GM18507 (cell line): ENCODE results near the gene NRIP1.

Experiments
- DNase-seq: peaks from one replicate; pipeline ENCODE4 v3.0.0; 2011; ENCODE audit warnings: low read depth; ENCODE audit not compliant: insufficient read length; ENCODE audit errors: extremely low spot score
- FAIRE-seq: peaks from 2 replicates; lab custom pipeline; 2011; peaks lifted over from hg19 to GRCh38; lab: Jason Lieb, UNC

Gene NRIP1

GRCh38 chr21:15015622-15016471, 49.0 kb downstream of the NRIP1 start:
- DNase-seq (no peak), FAIRE-seq (no peak)

- DNase-seq: no peak
- FAIRE-seq: no peak
These were observed 50.6 kb downstream of the NRIP1 start for GRCh38 chr21:15014221-15014620.

DNA sequence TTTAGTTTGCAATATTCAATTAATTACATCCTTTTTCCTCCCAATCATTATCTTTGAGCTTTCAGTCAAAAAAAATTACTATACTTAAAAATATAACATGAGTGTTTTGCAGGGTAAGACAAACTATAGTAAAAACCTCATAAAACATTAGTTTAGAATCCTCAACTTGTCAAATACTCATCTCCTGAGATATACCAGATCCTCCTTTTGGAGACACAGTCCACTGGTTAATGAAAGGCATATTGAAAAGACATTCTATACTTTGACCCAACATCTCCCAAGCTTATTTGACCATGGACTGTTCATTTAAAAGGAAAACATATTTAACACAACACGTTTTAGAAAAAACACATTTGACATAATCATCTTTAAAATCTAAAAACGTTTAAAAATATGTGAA, 52.8 kb downstream of the NRIP1 start:
- DNase-seq (no peak), FAIRE-seq (no peak)

- FAIRE-seq (no peak), DNase-seq (no peak)
These were observed 54.2 kb downstream of the NRIP1 start for GRCh38 chr21:15010645-15011044.

GRCh38 chr21:15009837-15010363, 54.9 kb downstream of the NRIP1 start:
- FAIRE-seq (no peak), DNase-seq (no peak)

DNA sequence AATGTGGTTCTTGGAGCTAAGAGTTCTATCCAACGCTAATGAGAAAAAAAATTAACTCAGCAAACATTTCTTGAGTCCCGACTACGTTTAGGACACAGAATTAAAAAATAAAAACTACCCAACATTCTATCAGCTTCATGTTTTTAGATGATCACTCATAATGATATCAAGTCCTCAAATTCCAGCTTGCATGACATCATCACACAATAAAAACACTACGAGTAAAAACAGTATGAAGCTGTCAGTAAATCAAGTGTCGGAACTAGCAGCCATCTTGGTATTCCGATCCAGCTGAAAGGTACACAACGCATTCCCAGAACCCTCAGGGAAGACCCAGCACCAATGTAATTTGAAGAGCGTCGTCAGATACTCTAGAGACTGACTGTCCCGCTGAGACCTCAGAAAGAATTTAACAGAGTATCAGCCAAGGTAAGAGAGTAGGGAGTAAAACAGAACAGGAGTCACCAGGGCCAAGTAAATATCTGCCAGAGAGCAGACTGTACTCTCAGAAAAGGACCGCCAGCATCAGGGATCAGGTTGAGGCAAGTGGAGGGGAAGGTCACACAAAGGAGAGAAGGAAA, 57.0 kb downstream of the NRIP1 start:
- DNase-seq: no peak
- FAIRE-seq: no peak

DNA sequence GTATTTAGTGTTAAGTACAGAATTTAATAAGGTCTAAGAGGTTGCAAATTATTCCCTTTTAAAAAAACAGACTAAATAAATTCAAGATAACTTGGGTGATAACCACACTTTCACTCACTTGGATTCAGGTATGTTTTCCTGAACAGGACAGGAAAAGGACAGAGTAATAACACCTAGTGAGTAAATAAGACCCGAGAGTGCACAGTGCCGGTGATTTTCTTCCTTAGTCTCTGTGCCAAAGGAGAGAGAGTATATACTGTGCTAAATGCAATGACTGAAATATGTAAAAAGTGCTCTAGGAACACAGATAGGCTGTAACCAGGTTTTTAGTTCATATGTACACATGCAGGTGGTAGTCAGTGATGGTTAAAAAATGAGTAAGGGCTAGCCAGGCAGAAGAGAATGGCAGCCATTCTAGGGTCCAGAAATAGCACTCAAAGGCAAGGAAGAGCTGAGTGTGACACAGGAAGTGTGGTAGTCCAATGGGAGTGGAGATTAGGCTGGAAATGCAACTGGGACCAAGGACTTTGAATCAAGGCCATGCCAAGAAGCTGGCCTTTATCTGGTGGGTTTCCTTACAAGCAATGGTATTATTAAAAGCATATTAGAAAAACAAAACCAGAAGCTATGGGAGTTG, 58.1 kb downstream of the NRIP1 start:
- FAIRE-seq: no peak
- DNase-seq: no peak

DNA sequence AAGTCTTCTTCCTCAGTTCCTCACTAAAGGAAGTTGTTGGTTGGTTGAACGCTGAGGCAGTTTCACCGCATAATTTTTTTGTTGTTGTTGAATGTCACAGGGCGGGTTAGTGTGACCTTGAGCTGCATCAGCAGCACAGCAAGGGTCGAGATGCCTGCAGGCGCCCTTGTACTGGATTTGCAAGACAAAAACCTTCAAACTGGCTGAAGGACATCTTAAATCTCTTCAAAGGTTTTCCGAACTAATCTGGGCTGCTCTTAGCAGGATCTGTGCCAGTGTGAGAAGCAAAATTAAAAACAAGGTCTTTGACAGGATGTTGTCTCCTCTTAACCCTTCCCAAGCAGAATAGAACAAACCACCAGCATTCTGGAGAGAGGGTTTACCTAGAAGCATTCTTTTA, 59.4 kb downstream of the NRIP1 start:
- DNase-seq: no peak
- FAIRE-seq: no peak

DNA sequence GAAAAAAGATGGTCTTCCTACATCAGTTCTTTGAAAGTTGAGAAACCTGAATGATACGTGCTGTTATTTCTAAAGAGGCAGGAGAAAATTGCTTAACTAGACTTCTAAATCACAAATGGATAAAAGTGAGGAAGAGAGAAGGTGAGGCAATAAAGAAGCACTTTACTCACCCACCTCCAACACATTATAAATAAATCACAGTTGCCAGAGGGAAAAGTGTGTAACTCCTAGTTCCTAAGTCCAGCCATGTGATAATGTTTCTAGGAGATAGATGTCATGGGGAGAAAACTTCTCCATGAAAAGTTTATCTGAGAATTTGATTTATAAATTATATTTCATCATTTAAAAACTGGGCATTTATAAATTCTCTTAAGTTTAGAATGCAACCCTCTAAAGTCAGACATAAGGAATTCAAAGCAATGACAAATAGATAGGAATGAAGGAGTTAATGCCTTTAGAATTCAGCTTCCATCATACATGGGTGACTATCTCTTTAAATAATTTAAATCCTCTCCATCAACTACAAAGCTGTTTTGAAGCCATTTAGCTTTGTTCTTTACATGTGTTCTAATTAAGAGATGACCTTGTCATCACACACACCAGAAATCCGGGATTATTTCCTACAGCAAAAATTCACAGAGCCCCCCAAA, 60.0 kb downstream of the NRIP1 start:
- DNase-seq (no peak), FAIRE-seq (no peak)

GRCh38 chr21:15003463-15004135, 61.2 kb downstream of the NRIP1 start:
- DNase-seq (no peak), FAIRE-seq (no peak)

DNA sequence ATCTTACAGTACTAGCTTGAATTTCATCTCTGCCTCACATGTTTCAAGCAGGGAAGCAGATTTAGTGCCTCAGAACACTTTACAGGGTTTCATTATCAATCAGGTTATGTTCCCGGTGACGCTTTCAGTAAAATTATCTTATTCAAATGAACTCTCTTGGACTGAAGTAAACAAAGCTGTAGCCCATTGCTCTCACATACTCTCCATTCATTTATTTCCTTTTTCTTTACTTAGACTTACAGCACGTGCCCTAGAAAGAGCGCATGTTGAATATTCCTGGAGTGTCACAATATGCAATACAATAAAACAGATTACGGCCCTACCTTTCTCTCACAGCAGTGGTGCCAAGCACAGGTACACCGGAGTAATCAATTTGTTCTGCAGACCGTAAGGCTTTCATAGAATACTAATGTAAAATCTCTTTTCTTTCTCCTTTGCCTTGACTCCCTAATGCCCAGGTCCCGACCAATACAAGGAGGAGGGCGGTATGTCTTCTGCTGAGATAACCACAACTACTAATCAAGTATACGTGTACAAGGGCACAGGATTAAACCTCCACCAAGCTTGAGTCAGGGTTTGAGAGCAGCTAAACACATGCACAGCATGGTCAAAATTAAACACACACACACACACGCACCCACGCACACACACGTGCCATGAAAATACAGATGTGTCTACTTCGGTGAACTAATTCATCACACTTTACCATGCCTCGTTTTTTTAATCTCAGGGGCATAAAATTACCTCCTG, 62.8 kb downstream of the NRIP1 start:
- no peak for DNase-seq
- no peak for FAIRE-seq

DNA sequence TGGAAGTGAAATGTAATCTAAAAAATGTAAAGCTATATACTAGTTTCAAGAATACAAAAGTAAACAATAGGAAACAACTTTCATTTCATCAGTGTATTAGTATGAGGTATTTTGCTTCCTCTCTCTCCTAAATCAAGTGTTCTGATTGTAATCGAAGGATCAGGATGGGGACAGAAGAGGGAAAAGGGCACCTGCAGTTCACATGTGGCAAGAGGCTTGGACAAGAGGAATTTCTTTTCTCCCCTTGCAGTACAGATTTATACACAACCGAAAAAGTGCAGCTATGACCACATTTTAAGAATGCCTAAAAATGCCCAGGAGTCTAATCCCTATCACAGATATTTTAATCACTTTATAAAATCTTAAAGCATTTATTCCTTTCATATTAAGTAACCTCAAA, 63.7 kb downstream of the NRIP1 start:
- DNase-seq (no peak), FAIRE-seq (peak; percentile 41)

GRCh38 chr21:15000081-15000480, 64.7 kb downstream of the NRIP1 start:
- FAIRE-seq: no peak
- no peak for DNase-seq

GRCh38 chr21:14998784-14999183, 66.0 kb downstream of the NRIP1 start:
- FAIRE-seq (no peak), DNase-seq (no peak)

GRCh38 chr21:14998336-14998735, 66.5 kb downstream of the NRIP1 start:
- no peak for DNase-seq

GRCh38 chr21:14995695-14996490, 68.9 kb downstream of the NRIP1 start:
- DNase-seq: no peak
- no peak for FAIRE-seq

More at GRCh38 chr21:14998336-14998735, 66.5 kb downstream of the NRIP1 start:
- no peak for FAIRE-seq

DNA sequence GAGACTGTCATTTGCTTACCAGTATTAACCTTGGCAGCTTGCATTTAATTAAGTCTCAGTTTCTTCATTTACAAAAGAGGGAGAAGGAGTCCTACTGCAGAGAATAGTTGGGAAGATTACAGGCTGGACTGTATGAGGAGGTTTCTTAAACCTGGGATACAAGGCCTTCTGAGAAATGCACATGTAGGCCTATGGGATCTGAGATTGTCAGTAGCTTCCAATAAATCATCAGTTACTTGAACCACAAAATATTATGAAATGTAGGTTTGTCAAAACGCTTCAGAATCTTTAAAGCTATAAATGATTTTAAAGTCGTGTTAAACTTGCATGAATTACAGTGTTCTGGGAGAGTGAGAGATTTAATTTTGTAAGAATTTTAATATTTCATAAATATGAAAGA, 69.6 kb downstream of the NRIP1 start:
- FAIRE-seq (no peak), DNase-seq (no peak)

DNA sequence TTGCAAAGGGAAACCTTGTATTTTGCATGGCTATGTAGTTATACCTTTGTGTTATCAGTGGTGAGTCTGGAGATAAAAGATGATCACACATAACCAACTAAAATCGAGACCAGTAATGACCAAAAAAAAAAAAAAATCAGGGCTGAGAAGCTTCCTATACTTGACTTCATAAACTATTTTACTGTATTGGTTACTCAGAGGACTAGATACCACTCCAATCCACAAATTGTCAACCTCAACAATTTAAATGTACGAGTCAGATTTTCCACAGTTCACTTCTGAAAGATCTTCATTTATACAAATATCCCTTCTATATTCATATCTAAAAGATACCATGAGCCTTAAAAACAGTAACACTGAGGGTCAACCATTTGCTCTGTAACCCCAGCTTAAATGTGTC, 71.7 kb downstream of the NRIP1 start:
- DNase-seq (no peak), FAIRE-seq (no peak)
